Measurements from ENCODE around the gene MERTK. TPM values are rescaled to one million over a fixed set of nuclear protein-coding genes. Genes with fewer than 3 reads are reported as not detected.
A peak's percentile ranks its signal among the peaks of the same experiment; 100 is the strongest.

The MERTK gene
- total RNA-seq, 1 donor from 2014 or later: 4.7 TPM

- Histone ChIP-seq H3K4me3 (no peak overlapping the region), H3K27ac (replicated peaks) (no peak overlapping the region), H3K4me1 (peaks cover 23% of the 10 kb centered on the region), H3K9me3 (replicated peaks) (no peaks in the 10 kb centered on the region), H3K27me3 (ENCODE audit: low read depth) (no peaks in the 10 kb centered on the region), H3K36me3 (peaks cover 6% of the 10 kb centered on the region)
- TF ChIP-seq CTCF (IDR thresholded peaks at IDR 0.05; ENCODE audit: borderline replicate concordance): no peak
- no peak for DNase-seq
- intact Hi-C loops (cut with micrococcal nuclease): no loop called here
Observed at GRCh38 chr2:111917106-111917505, 18.7 kb downstream of the MERTK start.

GRCh38 chr2:111918383-111918806, 20.0 kb downstream of the MERTK start:
- Histone ChIP-seq H3K36me3 (peaks cover 6% of the 10 kb centered on the region), H3K27ac (replicated peaks) (no peak overlapping the region), H3K4me1 (peaks cover 17% of the 10 kb centered on the region), H3K4me3 (no peak overlapping the region), H3K27me3 (ENCODE audit: low read depth) (no peaks in the 10 kb centered on the region), H3K9me3 (replicated peaks) (no peaks in the 10 kb centered on the region)
- TF ChIP-seq CTCF (IDR thresholded peaks at IDR 0.05; ENCODE audit: borderline replicate concordance): no peak
- DNase-seq: no peak
- intact Hi-C loops (cut with micrococcal nuclease): no loop called here

GRCh38 chr2:111919365-111919764, 21.0 kb downstream of the MERTK start:
- peak; percentile 29 for TF ChIP-seq CTCF (IDR thresholded peaks at IDR 0.05; ENCODE audit: borderline replicate concordance)
- Histone ChIP-seq H3K4me3 (no peak overlapping the region), H3K4me1 (peaks cover 17% of the 10 kb centered on the region), H3K27ac (replicated peaks) (peak overlapping the region; percentile 29), H3K27me3 (ENCODE audit: low read depth) (no peaks in the 10 kb centered on the region), H3K36me3 (peaks cover 6% of the 10 kb centered on the region), H3K9me3 (replicated peaks) (no peaks in the 10 kb centered on the region)
- DNase-seq: no peak
- intact Hi-C loops (cut with micrococcal nuclease): no loop called here

- Histone ChIP-seq H3K27ac (replicated peaks) (peak overlapping the region; percentile 29), H3K4me3 (no peak overlapping the region), H3K27me3 (ENCODE audit: low read depth) (no peaks in the 10 kb centered on the region), H3K36me3 (peaks cover 6% of the 10 kb centered on the region), H3K4me1 (peaks cover 17% of the 10 kb centered on the region), H3K9me3 (replicated peaks) (no peaks in the 10 kb centered on the region)
- peak; percentile 34 for DNase-seq
- intact Hi-C loops (cut with micrococcal nuclease): no loop called here
- no peak for TF ChIP-seq CTCF (IDR thresholded peaks at IDR 0.05; ENCODE audit: borderline replicate concordance)
Observed at GRCh38 chr2:111919794-111920608, 21.6 kb downstream of the MERTK start.

GRCh38 chr2:111923276-111923804, 24.9 kb downstream of the MERTK start:
- Histone ChIP-seq H3K4me3 (no peak overlapping the region), H3K4me1 (peaks cover 28% of the 10 kb centered on the region), H3K27me3 (ENCODE audit: low read depth) (no peaks in the 10 kb centered on the region), H3K27ac (replicated peaks) (no peak overlapping the region), H3K9me3 (replicated peaks) (no peaks in the 10 kb centered on the region), H3K36me3 (no peaks in the 10 kb centered on the region)
- intact Hi-C loops (cut with micrococcal nuclease): no loop called here
- no peak for TF ChIP-seq CTCF (IDR thresholded peaks at IDR 0.05; ENCODE audit: borderline replicate concordance)
- DNase-seq: no peak
